Neural cell (in vitro differentiated cells): Measurements from ENCODE around the gene TIMM17A. TPM values are rescaled to one million over a fixed set of nuclear protein-coding genes. Genes with fewer than 3 reads are reported as not detected.

ENCODE experiments used
- H2AFZ ChIP-seq: fragments of 200-600, 300-800 bp; sonication (generic), shearing (Covaris generic); 2 replicates; pipeline ENCODE4 v1.6.0; 2014; ENCODE audit warnings: low read depth, mild to moderate bottlenecking, antibody characterized with exemption, low read length, moderate library complexity
- H3F3A ChIP-seq: fragments of 200-600 bp; shearing (Covaris generic); 2 replicates; pipeline ENCODE4 v1.6.1; 2016; ENCODE audit warnings: mild to moderate bottlenecking, moderate library complexity, mixed read lengths, antibody characterized with exemption, low read length; ENCODE audit not compliant: insufficient read depth, poor library complexity, severe bottlenecking
- H3K27ac ChIP-seq: fragments of 200-600, 300-800 bp; sonication (generic), shearing (Covaris generic); 2 replicates; pipeline ENCODE4 v1.5.1; 2014; ENCODE audit warnings: mild to moderate bottlenecking, low read length, moderate library complexity
- H3K27me3 ChIP-seq: fragments of 300-800, 200-600 bp; sonication (generic), shearing (Covaris generic); 2 replicates; pipeline ENCODE4 v1.6.0; 2014; ENCODE audit warnings: mild to moderate bottlenecking, low read depth, low read length, moderate library complexity; ENCODE audit not compliant: insufficient read depth
- H3K36me3 ChIP-seq: fragments of 300-800, 200-600 bp; sonication (generic), shearing (Covaris generic); 2 replicates; pipeline ENCODE4 v1.5.1; 2014; ENCODE audit warnings: mild to moderate bottlenecking, antibody characterized with exemption, low read length, moderate library complexity; ENCODE audit not compliant: insufficient read depth
- H3K4me2 ChIP-seq: fragments of 300-800, 200-600 bp; sonication (generic), shearing (Covaris generic); 2 replicates; pipeline ENCODE4 v1.6.0; 2014; ENCODE audit warnings: mild to moderate bottlenecking, low read length
- H3K4me3 ChIP-seq: fragments of 300-800, 200-600 bp; sonication (generic), shearing (Covaris generic); 2 replicates; pipeline ENCODE4 v1.5.1; 2014; ENCODE audit warnings: mild to moderate bottlenecking, low read length, moderate library complexity
- H3K79me2 ChIP-seq: fragments of 200-600 bp; shearing (Covaris generic); replicated peaks from 2 replicates; pipeline ENCODE4 v1.6.0; 2014; ENCODE audit warnings: mild to moderate bottlenecking, low read length, moderate library complexity; ENCODE audit not compliant: insufficient read depth
- H3K9ac ChIP-seq: fragments of 300-800, 200-600 bp; sonication (generic), shearing (Covaris generic); 2 replicates; pipeline ENCODE4 v1.6.1; 2016; ENCODE audit warnings: mild to moderate bottlenecking, low read length, mixed read lengths
- H3K9me2 ChIP-seq: fragments of 200-600 bp; shearing (Covaris generic); 2 replicates; pipeline ENCODE4 v1.6.1; 2016; ENCODE audit warnings: mild to moderate bottlenecking, low read length, mixed read lengths; ENCODE audit not compliant: insufficient read depth
- H3K9me3 ChIP-seq: fragments of 200-600, 300-800 bp; sonication (generic), shearing (Covaris generic); 2 replicates; pipeline ENCODE4 v1.6.1; 2016; ENCODE audit warnings: mild to moderate bottlenecking, mixed run types, low read length, moderate library complexity, mixed read lengths
- H4K20me1 ChIP-seq: fragments of 200-600 bp; shearing (Covaris generic); 2 replicates; pipeline ENCODE4 v1.6.1; 2016; ENCODE audit warnings: mild to moderate bottlenecking, mixed run types; ENCODE audit not compliant: insufficient read depth
- EP300 ChIP-seq: fragments of 450-650 bp; conservative IDR thresholded peaks from 2 replicates; pipeline ENCODE4 v1.6.1; 2014; ENCODE audit warnings: antibody characterized with exemption, mild to moderate bottlenecking, moderate library complexity; ENCODE audit not compliant: poor library complexity, severe bottlenecking
- EZH2 ChIP-seq: fragments of 200-600, 300-800 bp; shearing (Covaris generic), sonication (generic); IDR thresholded peaks from 2 replicates; pipeline ENCODE4 v1.6.1; 2014; ENCODE audit warnings: antibody characterized with exemption, low read length, borderline replicate concordance, mild to moderate bottlenecking; ENCODE audit not compliant: insufficient read depth, poor library complexity, severe bottlenecking
- MXI1 ChIP-seq: fragments of 450-650 bp; conservative IDR thresholded peaks from 2 replicates; pipeline ENCODE4 v1.6.1; 2014; ENCODE audit warnings: antibody characterized with exemption, mild to moderate bottlenecking; ENCODE audit not compliant: poor library complexity, severe bottlenecking
- POLR2AphosphoS5 ChIP-seq: IDR thresholded peaks from 2 replicates; pipeline ENCODE4 v1.6.1; 2012
- RAD21 ChIP-seq: fragments of 450-650 bp; conservative IDR thresholded peaks from 2 replicates; pipeline ENCODE4 v1.6.1; 2014; ENCODE audit warnings: antibody characterized with exemption, mild to moderate bottlenecking, moderate library complexity
- SMC3 ChIP-seq: fragments of 450-650 bp; conservative IDR thresholded peaks from 2 replicates; pipeline ENCODE4 v1.6.1; 2014; ENCODE audit warnings: antibody characterized with exemption, mild to moderate bottlenecking, moderate library complexity; ENCODE audit not compliant: poor library complexity
- TAF1 ChIP-seq: IDR thresholded peaks from 2 replicates; pipeline ENCODE4 v1.6.1; 2012; ENCODE audit warnings: low read depth
- polyA plus RNA-seq: library from polyadenylated mRNA; depleted of rRNA; stranded (reverse); fragments of >200 nt; gene quantifications from 2 replicates; pipeline ENCODE4 v1.2.3, GENCODE V29; 2014
- TF ChIP-seq, protein P1 (sequence below): IDR thresholded peaks from 2 replicates; pipeline ENCODE4 v1.6.1; 2012; ENCODE audit warnings: borderline replicate concordance
- TF ChIP-seq, protein P2 (sequence below): fragments of 450-650 bp; IDR thresholded peaks from 2 replicates; pipeline ENCODE4 v1.5.1; 2014; ENCODE audit warnings: antibody characterized with exemption, mild to moderate bottlenecking, moderate library complexity; ENCODE audit not compliant: poor library complexity, severe bottlenecking

Gene TIMM17A
- polyA plus RNA-seq, 1 donor from 2014 or later: 91.7 TPM

DNA sequence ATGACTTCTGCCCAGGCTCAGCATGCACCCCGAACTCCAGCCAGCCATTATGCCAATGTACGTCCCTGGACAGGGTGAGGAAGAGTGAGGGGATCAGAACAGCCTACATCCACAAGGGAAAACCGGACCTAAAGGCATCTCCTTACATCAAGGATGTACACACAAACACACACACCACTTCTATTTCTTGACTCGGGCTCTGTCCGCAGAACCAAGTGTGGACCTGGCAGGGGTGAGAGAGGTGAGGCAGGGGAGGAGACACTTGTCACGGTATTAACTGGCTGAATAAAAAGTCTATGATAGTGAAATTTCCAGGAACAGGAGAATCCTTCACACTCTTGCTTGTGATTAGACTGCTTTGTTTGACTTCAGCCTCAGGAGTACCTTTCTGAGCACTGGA lies 11.3 kb upstream of the TIMM17A start:
- no peaks in the 10 kb centered on the region for H3K9me3 ChIP-seq
- H4K20me1 ChIP-seq: no peaks in the 10 kb centered on the region
- no peak overlapping the region for H2AFZ ChIP-seq
- no peak overlapping the region for H3K4me3 ChIP-seq
- no peaks in the 10 kb centered on the region for H3K36me3 ChIP-seq
- TF ChIP-seq, protein P1, sequence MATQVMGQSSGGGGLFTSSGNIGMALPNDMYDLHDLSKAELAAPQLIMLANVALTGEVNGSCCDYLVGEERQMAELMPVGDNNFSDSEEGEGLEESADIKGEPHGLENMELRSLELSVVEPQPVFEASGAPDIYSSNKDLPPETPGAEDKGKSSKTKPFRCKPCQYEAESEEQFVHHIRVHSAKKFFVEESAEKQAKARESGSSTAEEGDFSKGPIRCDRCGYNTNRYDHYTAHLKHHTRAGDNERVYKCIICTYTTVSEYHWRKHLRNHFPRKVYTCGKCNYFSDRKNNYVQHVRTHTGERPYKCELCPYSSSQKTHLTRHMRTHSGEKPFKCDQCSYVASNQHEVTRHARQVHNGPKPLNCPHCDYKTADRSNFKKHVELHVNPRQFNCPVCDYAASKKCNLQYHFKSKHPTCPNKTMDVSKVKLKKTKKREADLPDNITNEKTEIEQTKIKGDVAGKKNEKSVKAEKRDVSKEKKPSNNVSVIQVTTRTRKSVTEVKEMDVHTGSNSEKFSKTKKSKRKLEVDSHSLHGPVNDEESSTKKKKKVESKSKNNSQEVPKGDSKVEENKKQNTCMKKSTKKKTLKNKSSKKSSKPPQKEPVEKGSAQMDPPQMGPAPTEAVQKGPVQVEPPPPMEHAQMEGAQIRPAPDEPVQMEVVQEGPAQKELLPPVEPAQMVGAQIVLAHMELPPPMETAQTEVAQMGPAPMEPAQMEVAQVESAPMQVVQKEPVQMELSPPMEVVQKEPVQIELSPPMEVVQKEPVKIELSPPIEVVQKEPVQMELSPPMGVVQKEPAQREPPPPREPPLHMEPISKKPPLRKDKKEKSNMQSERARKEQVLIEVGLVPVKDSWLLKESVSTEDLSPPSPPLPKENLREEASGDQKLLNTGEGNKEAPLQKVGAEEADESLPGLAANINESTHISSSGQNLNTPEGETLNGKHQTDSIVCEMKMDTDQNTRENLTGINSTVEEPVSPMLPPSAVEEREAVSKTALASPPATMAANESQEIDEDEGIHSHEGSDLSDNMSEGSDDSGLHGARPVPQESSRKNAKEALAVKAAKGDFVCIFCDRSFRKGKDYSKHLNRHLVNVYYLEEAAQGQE: no peak
- TF ChIP-seq MXI1 (no peak), RAD21 (no peak), EZH2 (no peak), EP300 (no peak), POLR2AphosphoS5 (no peak), SMC3 (no peak), TAF1 (no peak)
- TF ChIP-seq, protein P2, sequence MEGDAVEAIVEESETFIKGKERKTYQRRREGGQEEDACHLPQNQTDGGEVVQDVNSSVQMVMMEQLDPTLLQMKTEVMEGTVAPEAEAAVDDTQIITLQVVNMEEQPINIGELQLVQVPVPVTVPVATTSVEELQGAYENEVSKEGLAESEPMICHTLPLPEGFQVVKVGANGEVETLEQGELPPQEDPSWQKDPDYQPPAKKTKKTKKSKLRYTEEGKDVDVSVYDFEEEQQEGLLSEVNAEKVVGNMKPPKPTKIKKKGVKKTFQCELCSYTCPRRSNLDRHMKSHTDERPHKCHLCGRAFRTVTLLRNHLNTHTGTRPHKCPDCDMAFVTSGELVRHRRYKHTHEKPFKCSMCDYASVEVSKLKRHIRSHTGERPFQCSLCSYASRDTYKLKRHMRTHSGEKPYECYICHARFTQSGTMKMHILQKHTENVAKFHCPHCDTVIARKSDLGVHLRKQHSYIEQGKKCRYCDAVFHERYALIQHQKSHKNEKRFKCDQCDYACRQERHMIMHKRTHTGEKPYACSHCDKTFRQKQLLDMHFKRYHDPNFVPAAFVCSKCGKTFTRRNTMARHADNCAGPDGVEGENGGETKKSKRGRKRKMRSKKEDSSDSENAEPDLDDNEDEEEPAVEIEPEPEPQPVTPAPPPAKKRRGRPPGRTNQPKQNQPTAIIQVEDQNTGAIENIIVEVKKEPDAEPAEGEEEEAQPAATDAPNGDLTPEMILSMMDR: no peak
- H3K27me3 ChIP-seq: peaks cover 32% of the 10 kb centered on the region
- H3K27ac ChIP-seq: no peak overlapping the region
- no peaks in the 10 kb centered on the region for H3F3A ChIP-seq
- H3K9me2 ChIP-seq: no peaks in the 10 kb centered on the region
- no peak overlapping the region for H3K9ac ChIP-seq
- no peaks in the 10 kb centered on the region for H3K79me2 ChIP-seq
- no peak overlapping the region for H3K4me2 ChIP-seq

DNA sequence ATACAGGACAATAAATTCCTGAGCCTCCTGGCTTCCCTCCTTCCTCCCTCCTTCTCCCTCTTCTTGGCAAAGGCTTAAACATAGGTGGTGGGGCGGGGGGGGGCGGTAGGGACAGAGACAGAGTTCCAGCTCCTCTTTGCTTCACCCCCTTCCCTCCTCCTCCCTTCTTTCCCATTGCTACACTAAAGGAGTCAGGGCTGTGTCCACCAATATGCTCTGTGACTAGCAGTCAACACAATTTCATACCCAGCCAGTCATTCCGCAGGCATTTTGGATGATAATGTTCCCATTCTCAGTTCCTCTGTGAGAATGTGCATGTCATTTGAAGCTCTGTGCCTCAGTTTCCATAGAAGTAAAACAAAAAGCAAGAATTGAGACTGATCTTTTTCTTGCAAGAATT lies 10.7 kb upstream of the TIMM17A start:
- Histone ChIP-seq H3K4me2 (no peak overlapping the region), H4K20me1 (no peaks in the 10 kb centered on the region), H3F3A (no peaks in the 10 kb centered on the region), H2AFZ (no peak overlapping the region), H3K27ac (no peak overlapping the region), H3K27me3 (peaks cover 32% of the 10 kb centered on the region), H3K36me3 (no peaks in the 10 kb centered on the region), H3K4me3 (no peak overlapping the region), H3K9me3 (no peaks in the 10 kb centered on the region), H3K9me2 (no peaks in the 10 kb centered on the region), H3K79me2 (no peaks in the 10 kb centered on the region), H3K9ac (no peak overlapping the region)
- no peak for TF ChIP-seq SMC3

DNA sequence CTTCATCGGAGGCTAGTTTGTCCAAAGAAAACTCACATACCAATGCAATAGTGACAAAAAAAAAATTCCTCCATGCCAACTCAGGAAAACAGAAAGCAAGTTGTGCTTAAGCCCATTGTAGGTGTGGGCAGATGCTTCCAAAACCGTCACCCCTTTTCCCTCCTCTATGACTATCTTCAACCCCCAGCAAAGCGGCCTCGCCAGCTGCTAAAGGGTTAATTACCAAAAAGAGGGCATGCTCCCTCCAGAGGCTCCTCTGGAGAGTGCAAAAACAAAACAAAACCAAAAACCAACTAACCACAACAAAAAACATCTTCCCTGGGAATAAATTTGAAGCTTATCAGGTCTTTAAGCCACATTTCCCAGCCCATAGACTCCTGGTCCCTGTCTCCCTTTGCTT lies 10.1 kb upstream of the TIMM17A start:
- H2AFZ ChIP-seq: no peak overlapping the region
- no peaks in the 10 kb centered on the region for H3F3A ChIP-seq
- H3K4me3 ChIP-seq: no peak overlapping the region
- H4K20me1 ChIP-seq: no peaks in the 10 kb centered on the region
- H3K4me2 ChIP-seq: no peak overlapping the region
- H3K9ac ChIP-seq: no peak overlapping the region
- H3K27ac ChIP-seq: no peak overlapping the region
- no peaks in the 10 kb centered on the region for H3K9me2 ChIP-seq
- H3K36me3 ChIP-seq: no peaks in the 10 kb centered on the region
- no peaks in the 10 kb centered on the region for H3K79me2 ChIP-seq
- H3K27me3 ChIP-seq: peaks cover 32% of the 10 kb centered on the region
- H3K9me3 ChIP-seq: no peaks in the 10 kb centered on the region
- TF ChIP-seq TAF1 (no peak), EP300 (no peak), EZH2 (no peak), SMC3 (no peak), RAD21 (no peak), POLR2AphosphoS5 (no peak), MXI1 (no peak)
- TF ChIP-seq, protein P1: no peak
- TF ChIP-seq, protein P2: no peak
